A549 (cell line): ENCODE results near the gene HMGA1. TPM values are rescaled to one million over a fixed set of nuclear protein-coding genes. Genes with fewer than 3 reads are reported as not detected.

Experiments used
- ATAC-seq, 2 experiments: fragments of 200-7000 bp in 1 of 2; fragments of >200 bp in 1 of 2; cut with Nextera tagmentation in 1 of 2; cut with Tn5 transposase in 1 of 2; 3 replicates each; pipeline versions ENCODE4 v1.8.0 to v1.9.1; 2018 to 2020; ENCODE audit warnings: mild to moderate bottlenecking in 1 of 2, moderate library complexity in 1 of 2
- CTCF ChIA-PET: fragments of 300-600 bp; sonication (Branson Sonifier 250); formaldehyde crosslinking; extraction: SDS; loops from one replicate; lab custom pipeline; 2021; ENCODE audit warnings: antibody characterized with exemption, inconsistent platforms; lab: Yijun Ruan, JAX
- POLR2A ChIA-PET: fragments of 350-600 bp; formaldehyde crosslinking; extraction: SDS; loops from one replicate; lab custom pipeline; 2021; ENCODE audit warnings: antibody characterized with exemption, inconsistent platforms; lab: Yijun Ruan, JAX
- DNase-seq, 2 experiments: peaks; one replicate each; pipeline versions ENCODE4 v3.0.0 to v3.0.0-alpha.2; 2011 to 2016; ENCODE audit warnings: low read depth in 1 of 2, low spot score in 1 of 2
- FAIRE-seq: peaks from 2 replicates; lab custom pipeline; 2011; peaks lifted over from hg19 to GRCh38; lab: Jason Lieb, UNC
- H3K27ac ChIP-seq, 2 experiments: fragments of >200 bp; sonication (Bioruptor Twin); formaldehyde crosslinking; 3 replicates each; pipeline ENCODE4 v1.5.1; 2016 to 2017
- H3K4me1 ChIP-seq: fragments of >200 bp; sonication (Bioruptor Twin); formaldehyde crosslinking; 3 replicates; pipeline ENCODE4 v1.6.1; 2016
- H3K4me2 ChIP-seq: fragments of >200 bp; sonication (Bioruptor Twin); formaldehyde crosslinking; 3 replicates; pipeline ENCODE4 v1.6.1; 2016
- H3K4me3 ChIP-seq: fragments of >200 bp; sonication (Bioruptor Twin); formaldehyde crosslinking; 3 replicates; pipeline ENCODE4 v1.5.1; 2016
- H3K9me3 ChIP-seq: fragments of >200 bp; sonication (Bioruptor Twin); formaldehyde crosslinking; 3 replicates; pipeline ENCODE4 v1.6.1; 2016
- CEBPB ChIP-seq, 2 experiments: fragments of >200 bp in 1 of 2; sonication (Bioruptor Twin) in 1 of 2; formaldehyde crosslinking in 1 of 2; IDR thresholded peaks; 2 replicates each; pipeline ENCODE4 v1.6.1; 2012 to 2016
- CHD4 ChIP-seq: fragments of 200-600 bp; sonication (generic); IDR thresholded peaks from 2 replicates; pipeline ENCODE4 v1.6.1; 2016; ENCODE audit warnings: antibody characterized with exemption, mild to moderate bottlenecking, borderline replicate concordance
- FOXS1 ChIP-seq: fragments of 250-450 bp; sonication (Bioruptor Pico); IDR thresholded peaks from 2 replicates; pipeline ENCODE4 v1.5.0; 2020; ENCODE audit warnings: mild to moderate bottlenecking, moderate library complexity
- HEYL ChIP-seq: fragments of 250-450 bp; sonication (Bioruptor Pico); IDR thresholded peaks from 2 replicates; pipeline ENCODE4 v1.8.0; 2021; ENCODE audit warnings: mild to moderate bottlenecking, moderate library complexity
- HOXB13 ChIP-seq: fragments of 250-450 bp; sonication (Bioruptor Pico); IDR thresholded peaks from 2 replicates; pipeline ENCODE4 v1.5.0; 2020; ENCODE audit warnings: low read depth, mild to moderate bottlenecking, moderate library complexity
- HOXB5 ChIP-seq: fragments of 250-450 bp; sonication (Bioruptor Pico); IDR thresholded peaks from 2 replicates; pipeline ENCODE4 v1.5.0; 2020; ENCODE audit warnings: mild to moderate bottlenecking, moderate library complexity
- MAZ ChIP-seq: fragments of 150-350 bp; IDR thresholded peaks from 2 replicates; pipeline ENCODE4 v1.6.1; 2014; ENCODE audit warnings: antibody characterized with exemption, low read depth, low read length, borderline replicate concordance
- MYC ChIP-seq: IDR thresholded peaks from 2 replicates; pipeline ENCODE4 v1.6.1; 2012; ENCODE audit warnings: mild to moderate bottlenecking, inconsistent platforms, low read length, improper control_type of control experiment, borderline replicate concordance
- POLR2AphosphoS2 ChIP-seq: conservative IDR thresholded peaks from 2 replicates; pipeline ENCODE4 v1.6.1; 2012; ENCODE audit warnings: low read length, improper control_type of control experiment, inconsistent platforms
- RAD21 ChIP-seq, 2 experiments: fragments of >200 bp in 1 of 2; sonication (Bioruptor Twin) in 1 of 2; formaldehyde crosslinking in 1 of 2; IDR thresholded peaks in 1 of 2; conservative IDR thresholded peaks in 1 of 2; 2 replicates in 1 of 2; 3 replicates in 1 of 2; pipeline ENCODE4 v1.6.1; 2012 to 2018; ENCODE audit warnings: inconsistent platforms in 1 of 2
- RFX5 ChIP-seq: fragments of 450-650 bp; IDR thresholded peaks from 2 replicates; pipeline ENCODE4 v1.7.1; 2014; ENCODE audit warnings: antibody characterized with exemption, mild to moderate bottlenecking, moderate library complexity
- TP53 ChIP-seq: fragments of 250-450 bp; sonication (Bioruptor Pico); IDR thresholded peaks from 2 replicates; pipeline ENCODE4 v1.5.0; 2021; ENCODE audit warnings: mild to moderate bottlenecking, moderate library complexity
- ZFP36 ChIP-seq: fragments of 450-650 bp; IDR thresholded peaks from 2 replicates; pipeline ENCODE4 v1.6.1; 2014; ENCODE audit warnings: borderline replicate concordance; ENCODE audit not compliant: partially characterized antibody
- WGBS: methylation state at CpG from one replicate; pipeline ENCODE4 v1.1.6; 2017; ENCODE audit errors: missing lambda C conversion rate; 5-methylcytosine and 5-hydroxymethylcytosine counted together
- polyA plus RNA-seq, 4 experiments: library from polyadenylated mRNA; depleted of rRNA in 3 of 4; stranded (reverse); fragments of >200 nt; fragmentation: RNase III in 1 of 4; extraction: RNeasy Plus Mini Kit Qiagen cat#74134 plus additional on column Dnase treatment in 1 of 4; gene quantifications; 2 replicates in 3 of 4; 3 replicates in 1 of 4; pipeline ENCODE4 v1.2.3, GENCODE V29; 2011 to 2017
- TF ChIP-seq, protein P1 (sequence below): fragments of 250-450 bp; sonication (Bioruptor Pico); IDR thresholded peaks from 2 replicates; pipeline ENCODE4 v1.5.0; 2021; ENCODE audit warnings: mild to moderate bottlenecking, moderate library complexity, borderline replicate concordance
- TF ChIP-seq, protein P2 (sequence below): IDR thresholded peaks from 2 replicates; pipeline ENCODE4 v1.6.1; 2012
- TF ChIP-seq, protein P3 (sequence below): IDR thresholded peaks from 2 replicates; pipeline ENCODE4 v1.6.1; 2012; ENCODE audit warnings: low read depth, borderline replicate concordance
- TF ChIP-seq, protein P4 (sequence below): fragments of 250-450 bp; sonication (Bioruptor Pico); IDR thresholded peaks from 2 replicates; pipeline ENCODE4 v1.5.0; 2020; ENCODE audit warnings: low read depth, mild to moderate bottlenecking, moderate library complexity
- TF ChIP-seq, protein P5 (sequence below): IDR thresholded peaks from 2 replicates; pipeline ENCODE4 v1.6.1; 2012

HMGA1 gene
- polyA plus RNA-seq, 2 of the 4 experiments (the other 2 are of a cell fraction): 127 to 249 TPM

DNA sequence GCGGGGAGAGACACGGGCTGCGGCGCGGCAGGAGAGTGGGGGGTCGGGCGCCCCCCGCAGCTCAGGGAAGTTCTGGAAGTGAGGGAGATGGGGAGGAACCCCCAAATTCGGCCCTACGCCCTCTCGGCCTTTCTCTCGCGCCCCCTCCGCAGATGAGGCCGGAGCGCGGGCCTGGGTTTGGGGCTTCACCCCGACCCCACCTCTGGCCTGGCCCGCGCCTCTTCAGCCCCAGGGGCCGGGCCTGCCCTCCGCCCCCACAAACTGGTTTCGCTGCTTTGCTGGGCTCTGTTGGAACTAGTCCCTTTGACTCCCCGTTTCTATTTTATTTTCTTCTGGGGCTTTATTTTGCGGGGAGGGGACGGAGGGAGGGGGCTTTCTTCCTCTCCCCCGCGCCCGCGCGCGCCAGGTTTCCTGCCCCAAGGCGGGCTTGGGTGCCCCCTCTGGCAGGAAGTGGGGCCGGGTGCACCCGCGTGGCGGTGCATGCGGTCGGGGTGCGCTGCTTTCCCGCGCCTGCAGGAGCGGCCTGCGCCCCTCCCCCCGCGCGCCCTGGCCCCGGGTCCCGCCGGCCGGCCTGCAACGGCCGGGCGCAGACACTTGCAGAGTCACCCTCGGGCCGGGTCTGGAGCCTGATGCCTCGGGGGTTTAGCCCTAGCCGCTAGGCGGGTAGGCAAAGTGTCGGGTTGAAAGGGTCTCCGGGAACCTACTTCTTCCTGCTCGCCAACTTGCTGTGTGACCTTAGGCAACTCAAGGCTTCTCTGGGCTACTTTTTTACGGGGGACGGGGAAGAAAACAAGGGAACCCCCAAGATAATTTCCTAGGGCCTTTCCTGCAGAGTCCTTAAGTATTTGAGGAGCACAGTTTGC, 1.3 kb downstream of the HMGA1 start:
- TF ChIP-seq, protein P1, sequence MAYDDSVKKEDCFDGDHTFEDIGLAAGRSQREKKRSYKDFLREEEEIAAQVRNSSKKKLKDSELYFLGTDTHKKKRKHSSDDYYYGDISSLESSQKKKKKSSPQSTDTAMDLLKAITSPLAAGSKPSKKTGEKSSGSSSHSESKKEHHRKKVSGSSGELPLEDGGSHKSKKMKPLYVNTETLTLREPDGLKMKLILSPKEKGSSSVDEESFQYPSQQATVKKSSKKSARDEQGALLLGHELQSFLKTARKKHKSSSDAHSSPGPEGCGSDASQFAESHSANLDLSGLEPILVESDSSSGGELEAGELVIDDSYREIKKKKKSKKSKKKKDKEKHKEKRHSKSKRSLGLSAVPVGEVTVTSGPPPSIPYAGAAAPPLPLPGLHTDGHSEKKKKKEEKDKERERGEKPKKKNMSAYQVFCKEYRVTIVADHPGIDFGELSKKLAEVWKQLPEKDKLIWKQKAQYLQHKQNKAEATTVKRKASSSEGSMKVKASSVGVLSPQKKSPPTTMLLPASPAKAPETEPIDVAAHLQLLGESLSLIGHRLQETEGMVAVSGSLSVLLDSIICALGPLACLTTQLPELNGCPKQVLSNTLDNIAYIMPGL (CRISPR knock-in tag): peak; percentile 36; the same call in 1 of the 2 replicates
- TF ChIP-seq FOXS1 (CRISPR knock-in tag) (peak; percentile 25; the same call in 1 of the 2 replicates), MAZ (no peak), MYC (peak; percentile 95), POLR2AphosphoS2 (no peak), TP53 (no peak), CEBPB (IDR thresholded peaks at IDR 0.05) (no peak), RAD21 (conservative IDR thresholded peaks at IDR 0.05 in 1 of 2, IDR thresholded peaks at IDR 0.05 in 1 of 2) (peak in 1 of 2 experiments; percentile 25; a peak in 2 of 5 replicates), HEYL (CRISPR knock-in tag) (no peak), RFX5 (no peak), CHD4 (no peak), ZFP36 (no peak), HOXB5 (CRISPR knock-in tag) (peak; percentile 61; the same call in 1 of the 2 replicates), HOXB13 (CRISPR knock-in tag) (0 out of 2 replicates have a peak, but pooled peaks have one; percentile 58)
- TF ChIP-seq, protein P2, sequence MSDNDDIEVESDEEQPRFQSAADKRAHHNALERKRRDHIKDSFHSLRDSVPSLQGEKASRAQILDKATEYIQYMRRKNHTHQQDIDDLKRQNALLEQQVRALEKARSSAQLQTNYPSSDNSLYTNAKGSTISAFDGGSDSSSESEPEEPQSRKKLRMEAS: peak; percentile 96
- TF ChIP-seq, protein P3, sequence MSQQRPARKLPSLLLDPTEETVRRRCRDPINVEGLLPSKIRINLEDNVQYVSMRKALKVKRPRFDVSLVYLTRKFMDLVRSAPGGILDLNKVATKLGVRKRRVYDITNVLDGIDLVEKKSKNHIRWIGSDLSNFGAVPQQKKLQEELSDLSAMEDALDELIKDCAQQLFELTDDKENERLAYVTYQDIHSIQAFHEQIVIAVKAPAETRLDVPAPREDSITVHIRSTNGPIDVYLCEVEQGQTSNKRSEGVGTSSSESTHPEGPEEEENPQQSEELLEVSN: peak; percentile 95
- TF ChIP-seq, protein P4, sequence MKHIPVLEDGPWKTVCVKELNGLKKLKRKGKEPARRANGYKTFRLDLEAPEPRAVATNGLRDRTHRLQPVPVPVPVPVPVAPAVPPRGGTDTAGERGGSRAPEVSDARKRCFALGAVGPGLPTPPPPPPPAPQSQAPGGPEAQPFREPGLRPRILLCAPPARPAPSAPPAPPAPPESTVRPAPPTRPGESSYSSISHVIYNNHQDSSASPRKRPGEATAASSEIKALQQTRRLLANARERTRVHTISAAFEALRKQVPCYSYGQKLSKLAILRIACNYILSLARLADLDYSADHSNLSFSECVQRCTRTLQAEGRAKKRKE (CRISPR knock-in tag): peak; percentile 85
- TF ChIP-seq, protein P5, sequence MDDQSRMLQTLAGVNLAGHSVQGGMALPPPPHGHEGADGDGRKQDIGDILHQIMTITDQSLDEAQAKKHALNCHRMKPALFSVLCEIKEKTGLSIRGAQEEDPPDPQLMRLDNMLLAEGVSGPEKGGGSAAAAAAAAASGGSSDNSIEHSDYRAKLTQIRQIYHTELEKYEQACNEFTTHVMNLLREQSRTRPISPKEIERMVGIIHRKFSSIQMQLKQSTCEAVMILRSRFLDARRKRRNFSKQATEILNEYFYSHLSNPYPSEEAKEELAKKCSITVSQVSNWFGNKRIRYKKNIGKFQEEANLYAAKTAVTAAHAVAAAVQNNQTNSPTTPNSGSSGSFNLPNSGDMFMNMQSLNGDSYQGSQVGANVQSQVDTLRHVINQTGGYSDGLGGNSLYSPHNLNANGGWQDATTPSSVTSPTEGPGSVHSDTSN: no peak
- Histone ChIP-seq H3K4me2 (peak overlapping the region; percentile 94), H3K9me3 (no peaks in the 10 kb centered on the region), H3K27ac (peak overlapping the region; percentile 98 to 99), H3K4me1 (peaks cover 61% of the 10 kb centered on the region), H3K4me3 (peak overlapping the region; percentile 83)
- DNase-seq (peak; percentile 56 to 62), FAIRE-seq (no peak), ATAC-seq (peak; percentile 19 to 34; a peak in 3 of 6 replicates)
- CTCF ChIA-PET: interaction anchor here (1.6 to 1.9 kb wide), 4 partner anchors 9 to 177 kb away, joined by 4 to 11 read pairs (median 6); no protein-coding TSS in a partner anchor
- 0% methylated on average over 19 of the region's 64 CpGs for WGBS
- POLR2A ChIA-PET: interaction anchor here (1.2 to 1.7 kb wide), 3 partner anchors 14 to 178 kb away, joined by 4 to 39 read pairs (median 8); no protein-coding TSS in a partner anchor
